GM21723 (cell line): ENCODE measurements around the gene TMEM175.

Experiments
- ATAC-seq: cut with Tn5 transposase; IDR thresholded peaks from one replicate; pipeline ENCODE4 v1.9.1; 2021; ENCODE audit warnings: mild to moderate bottlenecking, moderate library complexity; ENCODE audit not compliant: unreplicated experiment

Gene TMEM175

DNA sequence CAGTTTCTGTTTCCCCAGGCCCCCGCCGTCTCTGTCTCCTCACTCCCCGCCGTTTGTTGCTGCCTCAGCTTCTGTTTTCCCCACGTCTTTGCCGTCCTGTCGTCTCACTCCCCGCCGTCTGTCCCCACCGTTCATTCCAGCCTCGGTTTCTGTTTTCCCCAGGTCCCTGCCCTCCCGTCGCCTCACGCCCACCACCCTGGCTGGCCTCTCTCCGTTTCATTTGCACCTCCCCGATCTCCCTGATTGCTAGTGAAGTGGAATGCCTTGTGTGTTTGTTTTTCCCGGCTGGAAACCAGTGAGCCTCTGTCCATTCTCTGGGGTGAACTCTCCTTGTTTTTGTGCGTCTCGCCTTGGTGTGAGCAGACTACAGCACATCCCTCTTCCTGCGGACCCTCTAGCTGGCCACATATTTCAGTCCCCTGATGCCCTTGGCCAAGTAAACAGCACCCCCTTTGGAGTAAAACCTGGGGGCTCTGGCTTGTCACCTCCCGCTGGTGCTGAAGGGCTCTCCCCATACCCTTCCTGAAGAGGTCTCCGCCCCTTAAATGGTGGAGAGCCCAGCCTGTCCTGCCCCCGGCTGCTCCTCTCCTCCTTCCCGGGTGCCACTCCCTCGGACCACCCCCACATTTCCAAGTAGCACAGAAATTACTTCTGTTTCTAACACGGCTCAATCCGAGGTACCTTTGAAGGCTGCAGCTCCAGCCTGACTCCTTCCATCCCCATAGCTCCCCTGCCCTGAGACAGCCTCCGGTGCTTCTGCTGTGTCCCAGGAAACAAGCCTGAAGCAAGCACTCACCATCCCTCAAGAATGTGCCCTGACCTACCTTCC lies 13.2 kb downstream of the TMEM175 start:
- ATAC-seq, result no peak

DNA sequence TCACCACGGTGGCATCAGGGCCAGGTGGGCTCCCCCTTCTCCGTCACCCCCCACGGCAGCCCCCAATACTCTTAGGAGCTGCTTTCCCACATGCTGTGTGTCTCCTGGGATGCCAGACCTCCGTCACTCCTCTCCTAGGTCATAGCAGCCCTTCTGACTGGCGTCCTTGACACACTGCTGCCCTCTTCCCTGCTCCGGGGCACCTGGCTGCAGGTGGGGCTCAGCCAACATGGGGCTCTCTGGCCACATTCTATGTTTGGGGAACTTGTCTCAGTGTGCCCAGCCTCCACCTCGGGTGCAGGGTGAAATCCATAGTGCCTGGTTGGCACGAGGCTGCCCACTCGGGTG lies 13.8 kb downstream of the TMEM175 start:
- no peak for ATAC-seq

DNA sequence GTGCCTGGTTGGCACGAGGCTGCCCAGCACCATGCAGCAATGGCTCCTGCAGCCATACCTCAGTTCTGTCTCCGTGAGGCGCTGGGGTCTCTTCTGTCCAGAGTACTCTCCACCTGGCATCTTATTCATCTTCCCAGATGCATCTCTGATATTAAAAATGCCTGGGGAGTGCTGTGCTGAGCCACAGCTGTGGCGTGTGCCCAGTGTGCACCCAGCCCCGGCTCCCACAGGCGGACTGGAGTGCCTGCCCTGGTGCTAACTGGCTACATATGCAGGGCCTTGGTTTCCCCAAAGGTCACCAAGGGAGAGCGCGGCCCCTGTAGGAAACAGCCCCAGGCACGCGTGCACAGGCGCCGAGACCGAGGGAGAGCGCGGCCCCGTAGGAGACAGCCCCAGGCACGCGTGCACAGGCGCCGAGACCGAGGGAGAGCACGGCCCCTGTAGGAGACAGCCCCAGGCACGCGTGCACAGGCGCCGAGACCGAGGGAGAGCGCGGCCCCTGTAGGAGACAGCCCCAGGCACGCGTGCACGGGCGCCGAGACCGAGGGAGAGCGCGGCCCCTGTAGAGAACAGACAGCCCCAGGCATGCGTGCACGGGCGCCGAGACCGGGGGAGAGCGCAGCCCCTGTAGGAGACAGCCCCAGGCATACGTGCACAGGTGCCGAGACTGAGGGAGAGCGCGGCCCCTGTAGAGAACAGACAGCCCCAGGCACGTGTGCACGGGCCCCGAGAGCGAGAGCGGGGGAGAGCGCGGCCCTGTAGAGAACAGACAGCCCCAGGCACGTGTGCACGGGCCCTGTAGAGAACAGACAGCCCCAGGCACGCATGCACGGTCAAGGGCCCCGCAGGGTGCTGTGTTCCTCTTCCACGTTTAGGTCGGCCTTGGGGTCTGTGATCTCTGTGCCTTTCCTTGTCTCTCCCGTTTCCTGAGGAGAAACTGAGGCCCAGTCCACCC lies 14.5 kb downstream of the TMEM175 start:
- ATAC-seq, result no peak

DNA sequence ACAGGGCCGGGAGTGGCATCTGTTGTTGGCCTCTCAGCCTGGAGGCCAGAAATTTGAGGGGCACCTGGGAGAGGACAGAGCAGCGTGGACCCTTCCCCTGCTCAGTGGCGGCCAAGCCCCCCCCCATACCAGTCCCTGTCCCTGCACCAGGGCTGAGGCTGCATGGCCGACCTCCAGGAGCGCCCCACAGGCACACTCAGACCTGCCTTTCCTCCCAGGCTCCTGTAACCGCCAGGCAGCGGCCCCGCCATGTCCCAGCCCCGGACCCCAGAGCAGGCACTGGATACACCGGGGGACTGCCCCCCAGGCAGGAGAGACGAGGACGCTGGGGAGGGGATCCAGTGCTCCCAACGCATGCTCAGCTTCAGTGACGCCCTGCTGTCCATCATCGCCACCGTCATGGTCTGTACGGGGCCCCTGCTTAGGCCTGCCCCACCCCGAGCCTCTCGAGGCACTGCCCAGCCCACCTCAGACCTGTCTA lies 15.3 kb downstream of the TMEM175 start:
- ATAC-seq, result no peak

DNA sequence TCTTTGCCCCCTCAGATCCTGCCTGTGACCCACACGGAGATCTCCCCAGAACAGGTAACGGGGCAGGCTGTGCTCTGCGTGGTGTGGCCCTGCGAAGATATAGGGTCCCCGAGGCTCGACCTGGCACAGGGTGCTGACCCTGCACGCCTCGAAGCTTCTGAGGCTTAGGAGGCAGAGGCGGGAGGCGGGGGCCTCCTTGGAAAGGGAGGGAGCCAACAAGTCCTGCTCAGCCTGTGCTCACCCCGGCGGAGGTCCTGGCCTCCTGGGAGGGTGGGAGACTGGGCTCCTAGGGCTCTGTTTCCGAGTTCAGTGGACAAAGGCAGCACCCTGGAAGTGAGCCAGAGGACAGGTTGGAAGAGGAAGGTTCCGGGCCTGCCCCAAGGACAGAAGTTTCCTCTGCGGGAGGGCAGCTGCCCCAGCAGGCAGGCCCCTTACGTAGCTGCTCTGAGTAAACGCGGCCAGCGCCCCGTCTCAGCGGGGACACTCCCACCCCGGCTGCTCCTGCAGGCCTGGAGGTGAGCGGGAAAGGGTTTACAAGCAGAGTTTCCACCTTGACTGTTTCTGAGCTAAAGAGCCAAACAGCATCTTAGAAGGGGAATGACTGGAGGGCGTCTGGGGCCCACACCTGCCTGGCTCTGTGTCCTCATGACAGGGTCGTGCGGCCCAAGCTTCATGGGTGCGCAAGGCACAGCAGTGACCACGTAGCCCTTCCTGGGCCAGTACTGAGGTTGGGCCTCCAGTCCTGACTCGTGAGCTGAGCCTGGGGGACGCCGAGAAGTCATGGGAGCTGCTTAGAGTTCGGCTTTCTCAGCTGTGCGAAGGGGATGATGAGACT lies 16.1 kb downstream of the TMEM175 start:
- no peak for ATAC-seq

DNA sequence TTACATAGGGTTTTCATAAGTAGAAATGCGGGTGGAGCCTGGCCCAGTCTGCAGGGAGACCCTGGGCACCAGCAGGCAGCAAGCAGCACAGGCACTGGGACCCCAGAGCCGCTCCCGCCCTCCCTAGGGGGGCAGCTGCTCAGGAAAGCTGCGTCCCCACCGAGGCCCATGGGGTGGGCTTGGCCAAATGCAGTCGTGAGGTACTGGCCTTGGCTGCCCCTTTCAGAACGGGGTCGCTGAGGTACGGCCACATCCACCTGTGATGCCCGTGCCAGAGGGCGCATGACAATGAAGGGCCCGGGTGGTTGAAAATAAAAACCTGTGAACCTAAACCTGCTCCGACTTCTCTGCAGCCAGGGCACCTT lies 16.7 kb downstream of the TMEM175 start:
- ATAC-seq, result no peak

DNA sequence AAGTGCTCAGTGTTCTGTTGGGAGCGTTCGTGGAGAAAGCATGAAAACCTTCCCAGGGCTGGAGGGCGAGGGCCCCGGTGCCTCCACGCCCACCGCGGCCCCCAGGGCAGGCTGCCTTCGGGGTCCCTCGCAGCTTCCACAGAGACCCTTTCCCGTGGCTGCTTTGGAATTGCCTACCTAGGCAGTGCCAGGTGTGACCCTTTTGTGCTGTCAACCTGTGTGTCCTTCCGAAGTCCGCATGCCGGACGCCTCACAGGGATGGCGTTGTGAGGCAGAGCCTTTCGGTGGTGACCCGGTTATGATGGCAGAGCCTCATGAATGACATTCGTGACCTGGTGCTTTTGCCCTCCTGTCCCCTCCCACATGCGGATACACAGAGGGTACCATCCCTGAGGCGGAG lies 17.4 kb downstream of the TMEM175 start:
- ATAC-seq, result no peak

DNA sequence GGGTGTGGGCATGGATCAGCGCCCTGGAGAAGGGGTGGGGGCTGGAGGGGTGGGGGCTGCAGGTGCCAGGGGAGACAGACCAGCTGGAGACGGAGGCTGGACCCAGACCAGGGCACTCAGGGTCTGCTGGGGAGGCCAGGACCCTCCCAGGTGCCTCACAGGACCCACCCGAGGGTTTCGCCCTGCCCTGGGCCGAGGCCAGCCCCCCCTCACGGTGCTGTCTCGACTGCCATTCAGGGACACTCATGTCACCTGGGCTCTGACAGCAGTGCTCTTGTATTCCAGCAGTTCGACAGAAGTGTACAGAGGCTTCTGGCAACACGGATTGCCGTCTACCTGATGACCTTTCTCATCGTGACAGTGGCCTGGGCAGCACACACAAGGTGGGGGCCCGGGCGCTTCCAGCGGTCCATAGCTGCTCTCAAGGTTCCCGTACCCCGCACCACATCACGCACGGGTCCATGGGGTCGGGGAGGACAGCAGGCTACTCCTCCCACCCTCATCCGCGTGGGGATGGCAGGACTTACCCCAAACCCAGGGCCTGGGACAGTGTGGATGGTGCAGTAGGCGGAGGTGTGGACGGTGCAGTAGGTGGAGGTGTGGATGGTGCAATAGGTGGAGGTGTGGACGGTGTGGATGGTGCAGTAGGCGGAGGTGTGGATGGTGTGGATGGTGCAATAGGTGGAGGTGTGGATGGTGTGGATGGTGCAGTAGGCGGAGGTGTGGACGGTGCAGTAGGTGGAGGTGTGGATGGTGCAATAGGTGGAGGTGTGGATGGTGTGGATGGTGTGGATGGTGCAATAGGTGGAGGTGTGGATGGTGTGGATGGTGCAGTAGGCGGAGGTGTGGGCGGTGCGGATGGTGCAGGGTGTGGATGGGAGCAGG lies 18.1 kb downstream of the TMEM175 start:
- ATAC-seq, result no peak

DNA sequence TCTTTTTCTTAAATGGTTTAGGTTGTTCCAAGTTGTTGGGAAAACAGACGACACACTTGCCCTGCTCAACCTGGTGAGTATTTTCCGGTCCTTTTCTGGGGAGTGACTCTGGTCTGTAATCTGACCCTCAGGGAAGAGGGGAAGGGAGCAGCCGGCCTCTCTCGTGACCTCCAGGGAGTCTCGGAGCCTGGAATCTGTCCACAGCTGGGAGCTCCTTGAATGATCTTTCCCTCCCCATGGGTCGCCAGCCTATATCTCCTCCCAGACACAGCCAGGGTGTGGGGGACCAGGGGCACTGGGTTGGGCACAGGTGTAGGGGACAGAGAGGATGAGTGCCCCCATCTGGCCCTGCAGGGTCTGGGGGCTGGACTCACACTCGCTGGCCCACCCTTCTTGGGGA lies 18.9 kb downstream of the TMEM175 start:
- ATAC-seq, result no peak

DNA sequence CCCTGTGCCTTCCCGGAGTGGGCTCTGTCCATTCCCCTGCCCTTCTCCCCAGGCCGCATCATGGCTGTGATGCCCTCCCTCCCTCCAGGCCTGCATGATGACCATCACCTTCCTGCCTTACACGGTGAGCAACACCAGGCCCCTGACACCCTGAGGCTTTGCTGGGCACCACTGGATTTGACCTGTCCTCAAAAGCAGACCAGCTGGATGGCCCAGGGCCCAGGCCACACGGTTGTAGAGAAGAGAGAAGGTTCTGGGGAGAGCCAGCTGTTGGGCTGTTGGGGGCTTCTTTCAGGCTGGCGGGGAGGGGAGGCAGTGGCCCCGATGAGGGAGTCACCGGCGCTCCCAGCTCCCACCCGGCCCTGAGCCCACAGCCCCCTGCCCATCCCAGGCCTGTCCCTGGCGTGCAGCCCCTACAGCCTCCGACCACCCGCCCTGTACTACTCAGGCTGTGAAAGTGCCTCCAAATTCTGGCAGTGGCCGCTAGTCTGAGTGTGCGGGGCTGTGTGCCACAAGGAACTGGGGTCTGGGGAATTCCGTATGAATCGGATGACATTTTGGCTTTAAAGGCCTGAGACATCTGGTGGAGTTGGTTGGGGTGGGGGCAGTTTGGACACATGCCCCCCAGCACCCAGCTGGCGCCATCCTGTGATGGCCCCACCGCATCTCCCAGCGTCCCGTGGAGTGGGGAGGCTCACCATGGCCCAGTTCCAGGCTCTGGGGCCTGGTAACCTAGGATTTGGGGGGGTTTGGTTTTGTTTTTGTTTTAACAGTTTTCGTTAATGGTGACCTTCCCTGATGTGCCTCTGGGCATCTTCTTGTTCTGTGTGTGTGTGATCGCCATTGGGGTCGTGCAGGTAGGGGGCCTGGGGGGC lies 19.6 kb downstream of the TMEM175 start:
- no peak for ATAC-seq

DNA sequence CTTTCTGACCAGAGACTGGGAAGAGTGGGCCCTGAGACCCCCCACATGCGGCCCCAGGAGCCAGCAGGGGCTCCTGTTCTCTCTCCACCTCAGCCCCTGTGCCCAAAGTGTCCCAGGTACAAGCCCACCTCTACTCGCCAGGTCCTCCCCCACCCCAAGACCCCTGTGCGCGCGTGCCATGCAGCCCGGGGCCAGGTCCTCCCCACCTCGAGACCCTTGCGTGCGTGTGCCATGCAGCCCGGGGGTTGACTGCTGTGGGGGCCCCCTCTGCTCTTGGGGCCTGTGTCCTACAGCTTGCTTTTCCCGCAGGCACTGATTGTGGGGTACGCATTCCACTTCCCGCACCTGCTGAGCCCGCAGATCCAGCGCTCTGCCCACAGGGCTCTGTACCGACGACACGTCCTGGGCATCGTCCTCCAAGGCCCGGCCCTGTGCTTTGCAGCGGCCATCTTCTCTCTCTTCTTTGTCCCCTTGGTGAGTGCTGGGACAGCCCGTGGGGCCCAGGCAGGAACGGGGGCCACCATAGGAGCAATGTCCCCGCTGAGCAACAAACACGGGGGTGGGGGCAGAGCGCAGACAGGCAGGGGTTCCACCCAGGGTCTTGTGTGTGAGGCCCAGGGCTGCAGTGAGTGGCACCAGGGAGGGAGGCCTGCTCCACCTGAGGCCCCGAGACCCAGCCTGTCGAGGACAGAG lies 20.8 kb downstream of the TMEM175 start:
- ATAC-seq, result no peak

DNA sequence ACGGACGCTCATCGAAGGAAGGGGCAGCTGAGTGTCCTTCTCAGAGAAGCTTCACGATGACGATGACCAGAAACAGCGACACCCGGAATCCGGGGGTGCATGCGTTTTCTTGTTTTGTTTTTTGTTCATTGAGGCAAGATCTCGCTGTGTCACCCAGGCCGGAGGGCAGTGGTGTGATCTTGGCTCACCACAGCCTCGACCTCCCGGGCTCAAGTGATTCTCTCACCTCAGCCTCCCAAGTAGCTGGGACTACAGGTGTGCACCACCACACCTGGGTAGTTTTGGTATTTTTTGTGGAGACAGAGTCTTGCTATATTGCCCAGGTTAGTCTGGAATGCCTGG lies 21.3 kb downstream of the TMEM175 start:
- ATAC-seq, result no peak

DNA sequence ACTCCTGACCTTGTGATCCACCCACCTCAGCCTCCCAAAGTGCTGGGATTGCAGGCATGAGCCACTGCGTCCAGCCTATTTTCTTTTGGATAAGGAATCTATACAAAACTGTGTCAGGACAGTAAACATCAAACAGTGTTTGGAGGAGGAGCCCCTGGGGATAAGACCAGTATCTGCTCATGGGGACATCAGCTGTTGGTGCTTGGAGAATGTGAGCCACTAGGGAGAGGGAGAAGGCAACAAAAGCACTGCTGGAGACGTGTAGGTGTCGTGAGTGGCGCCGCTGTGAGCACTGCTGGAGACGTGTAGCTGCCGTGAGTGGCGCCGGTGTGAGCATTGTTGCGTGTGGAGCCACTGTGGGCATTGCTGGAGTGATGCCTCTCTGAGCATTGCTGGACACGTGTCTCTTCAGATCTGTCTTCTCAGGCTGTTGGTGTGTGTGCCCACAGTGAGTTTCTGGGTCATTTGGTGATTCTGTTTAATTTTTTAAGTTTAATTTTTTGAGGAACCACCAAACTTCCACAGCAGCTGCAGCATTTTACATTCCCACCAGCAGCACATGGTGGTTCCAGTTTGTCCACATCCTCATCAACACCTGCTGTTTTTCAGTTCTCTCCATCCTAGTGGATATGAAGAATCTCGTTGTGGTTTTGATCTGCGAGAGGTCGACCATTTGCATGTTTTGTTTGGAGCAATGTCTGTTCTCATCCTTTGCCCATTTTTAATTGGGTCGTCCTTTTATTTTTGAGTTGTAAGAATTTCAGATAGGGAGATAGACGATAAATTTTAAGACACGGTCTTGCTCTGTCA lies 22.2 kb downstream of the TMEM175 start:
- no peak for ATAC-seq

DNA sequence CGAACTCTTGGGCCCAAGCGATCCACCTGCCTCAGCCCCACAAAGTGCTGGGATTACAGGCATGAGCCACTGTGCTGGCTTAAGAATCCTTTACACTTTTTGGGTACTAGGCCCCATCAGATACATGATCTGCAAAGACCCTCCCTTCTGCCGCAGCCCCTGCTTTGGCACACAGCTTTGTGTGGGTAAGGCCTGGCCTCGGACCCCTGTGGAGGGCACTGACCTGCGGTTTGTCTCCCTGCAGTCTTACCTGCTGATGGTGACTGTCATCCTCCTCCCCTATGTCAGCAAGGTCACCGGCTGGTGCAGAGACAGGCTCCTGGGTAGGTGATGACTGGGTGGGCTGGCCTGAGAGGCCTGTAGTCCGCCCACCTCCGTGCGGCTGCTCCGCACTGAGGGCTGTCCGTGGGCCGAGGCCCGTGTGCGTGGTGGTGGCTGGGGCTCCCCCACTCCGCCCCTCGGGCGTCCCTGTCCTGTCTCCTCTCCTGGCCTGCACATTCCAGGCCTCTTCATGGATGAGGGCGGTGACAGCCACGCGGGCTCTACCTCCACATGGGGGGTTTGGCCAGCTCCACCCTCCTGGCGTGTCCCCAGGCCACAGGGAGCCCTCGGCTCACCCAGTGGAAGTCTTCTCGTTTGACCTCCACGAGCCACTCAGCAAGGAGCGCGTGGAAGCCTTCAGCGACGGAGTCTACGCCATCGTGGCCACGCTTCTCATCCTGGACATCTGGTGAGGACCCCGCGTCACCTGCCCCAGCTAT lies 23.1 kb downstream of the TMEM175 start:
- ATAC-seq, result no peak

DNA sequence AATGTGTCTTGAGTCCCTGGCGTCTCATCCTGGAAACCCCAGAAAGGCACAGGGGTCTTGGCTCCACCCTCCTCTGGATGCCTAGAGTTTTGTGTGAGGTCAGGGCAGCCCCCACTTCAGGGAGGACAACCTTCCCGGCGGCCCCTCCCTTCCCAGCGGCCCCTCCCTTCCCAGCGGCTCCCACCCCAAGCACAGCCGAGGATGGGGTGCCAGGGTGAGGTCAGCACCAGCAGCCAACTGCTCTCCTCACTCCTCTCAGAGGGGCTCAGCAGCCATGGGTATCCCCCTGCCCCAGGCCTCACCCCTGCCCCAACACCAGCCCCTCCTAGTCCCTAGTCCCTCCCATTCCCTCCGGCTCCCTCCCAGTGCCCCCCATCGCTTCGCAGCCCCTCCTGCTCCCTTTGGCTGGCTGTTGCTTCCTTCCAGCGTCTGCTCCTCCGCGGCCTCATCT lies 23.7 kb downstream of the TMEM175 start:
- ATAC-seq, result no peak

DNA sequence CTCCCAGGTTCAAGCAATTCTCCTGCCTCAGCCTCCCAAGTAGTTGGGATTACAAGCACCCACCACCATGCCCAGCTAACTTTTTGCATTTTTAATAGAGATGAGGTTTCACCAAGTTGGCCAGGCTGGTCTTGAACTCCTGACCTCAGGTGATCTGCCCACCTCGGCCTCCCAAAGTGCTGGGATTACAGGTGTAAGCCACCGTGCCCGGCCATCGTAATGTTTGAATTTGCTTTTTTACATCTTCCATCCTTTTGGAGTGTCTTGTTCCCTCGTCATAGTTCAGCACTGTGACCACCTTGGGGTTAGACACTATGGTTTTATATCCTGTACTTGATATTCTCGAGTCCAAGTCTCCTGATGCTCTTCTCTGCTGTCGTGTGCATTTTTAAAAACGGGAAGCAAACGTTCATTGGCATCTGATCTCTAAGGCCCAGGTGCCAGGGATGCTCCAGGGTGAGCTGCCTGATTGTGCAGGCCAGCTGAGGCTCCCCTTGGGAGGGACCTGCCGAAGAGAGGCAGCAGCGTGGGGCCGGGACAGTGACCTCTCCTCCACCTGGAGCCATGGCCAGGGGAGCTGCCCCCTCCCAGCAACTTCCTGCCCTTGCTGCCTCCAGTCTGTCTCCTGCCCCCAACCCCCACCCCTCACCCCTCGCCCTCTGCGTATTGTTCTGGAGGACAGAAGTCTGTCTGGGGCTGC lies 24.4 kb downstream of the TMEM175 start:
- no peak for ATAC-seq

DNA sequence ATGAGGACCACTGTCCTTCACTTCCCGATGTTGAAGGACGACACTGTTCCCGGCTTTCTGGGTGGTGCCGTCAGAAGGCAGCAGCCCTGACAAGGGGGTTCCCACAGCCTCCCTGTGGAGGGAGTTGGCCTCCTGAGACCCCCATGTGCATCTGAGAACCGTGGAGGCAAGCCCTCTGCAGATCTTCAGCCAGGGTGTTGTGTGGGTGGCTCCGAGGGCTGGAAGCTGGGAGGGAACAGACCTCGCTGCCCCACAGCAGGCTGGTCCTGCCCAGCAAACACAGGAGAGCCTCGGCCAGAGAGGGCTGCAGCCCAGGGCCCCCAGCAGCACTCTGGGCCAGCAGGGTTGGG lies 24.9 kb downstream of the TMEM175 start:
- no peak for ATAC-seq
